Stimulated activated CD8-positive, alpha-beta memory T cell treated with anti-CD3 and anti-CD28 coated beads, Interleukin-4, amount 100 ng/mL, for 1 hour (primary cell): ENCODE data around the gene FBXL2.
"Not testable (repeated sequence)": the region's sequence is repeated elsewhere in the genome, so short reads cannot be mapped to it uniquely, and the experiment has no call there.

Experiments
- DNase-seq, 2 donors: peaks; one replicate each; pipeline ENCODE4 v3.0.0-alpha.2; 2020; ENCODE audit warnings: low read depth in 2 of 2, low spot score in 1 of 2

Gene FBXL2

GRCh38 chr3:33426630-33427317 is 149.5 kb downstream of the FBXL2 start:
- no peak for DNase-seq

- no peak for DNase-seq
Measured at GRCh38 chr3:33428734-33429133, 151.5 kb downstream of the FBXL2 start.

DNA sequence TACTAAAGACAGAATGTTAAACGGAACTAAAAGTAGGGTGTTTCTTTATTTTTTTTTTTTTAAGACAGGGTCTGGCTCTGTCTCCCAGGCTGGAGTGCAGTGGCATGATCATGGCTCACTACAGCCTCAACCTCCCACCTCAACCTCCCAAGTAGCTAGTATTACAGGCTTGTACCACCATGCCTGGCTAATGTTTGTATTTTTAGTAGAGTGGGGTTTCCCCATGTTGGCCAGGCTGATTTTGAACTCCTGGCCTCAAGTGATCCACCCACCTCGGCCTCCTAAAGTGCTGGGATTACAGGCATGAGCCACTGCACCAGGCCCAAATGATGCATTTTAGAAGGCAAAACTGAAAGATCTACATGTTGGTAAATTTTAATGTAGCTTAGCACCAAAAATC is 152.1 kb downstream of the FBXL2 start:
- DNase-seq = not testable (repeated sequence)

GRCh38 chr3:33430061-33430460 is 152.8 kb downstream of the FBXL2 start:
- no peak for DNase-seq

DNA sequence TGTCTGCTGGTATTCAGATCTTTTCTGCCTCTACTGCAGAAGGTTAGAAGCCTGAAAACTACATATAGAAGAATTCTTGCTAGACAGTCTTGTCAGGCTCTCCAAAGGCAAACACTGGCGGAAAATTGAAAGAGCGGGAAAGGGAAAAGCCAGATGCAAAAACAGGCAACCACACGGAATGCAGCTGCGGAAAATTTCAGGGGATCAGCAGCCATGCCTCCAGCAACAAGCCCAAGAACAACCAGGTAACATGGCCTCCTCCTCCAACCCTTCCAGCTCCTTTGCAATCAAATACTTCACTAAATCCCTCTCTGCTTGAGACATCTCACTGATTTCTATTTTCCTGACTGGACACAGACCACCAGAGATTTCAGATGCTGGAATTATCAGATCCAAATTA is 153.3 kb downstream of the FBXL2 start:
- no peak for DNase-seq

DNA sequence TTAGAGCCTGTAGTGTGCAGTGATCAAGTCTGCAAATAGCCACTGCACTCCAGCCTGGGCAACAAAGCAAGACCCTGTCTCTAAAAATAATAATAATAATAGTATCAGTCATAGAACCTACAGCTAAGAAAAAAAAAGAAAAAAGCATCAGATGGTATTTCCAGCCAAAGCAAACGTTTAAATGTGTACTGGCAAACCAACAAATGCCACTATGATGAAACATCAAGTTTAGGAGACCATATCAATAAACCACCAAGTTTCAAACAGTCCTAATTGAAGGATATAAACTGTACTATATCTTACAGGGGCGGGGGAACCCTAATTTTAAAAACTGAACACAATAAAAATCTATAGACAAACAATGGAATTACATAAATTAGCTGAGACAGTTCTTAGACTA is 156.6 kb downstream of the FBXL2 start:
- DNase-seq = no peak
